OCI-LY7 (cell line): ENCODE results near the gene TBX4. TPM values are rescaled to one million over a fixed set of nuclear protein-coding genes. Genes with fewer than 3 reads are reported as not detected.

ENCODE experiments used
- BruUV-seq: library from RNA; stranded (reverse); fragments of 400-500 nt; replicated peaks from 2 replicates; lab custom pipeline; 2021; lab: Mats Ljungman, UMichigan
- CTCF ChIA-PET: fragments of 300-600 bp; sonication (Branson Sonifier 250); formaldehyde crosslinking; loops from one replicate; lab custom pipeline; 2022; ENCODE audit warnings: antibody characterized with exemption; ENCODE audit not compliant: unreplicated experiment; lab: Charles Lee
- POLR2A ChIA-PET: fragments of 300-600 bp; sonication (Branson Sonifier 250); formaldehyde crosslinking; loops from one replicate; lab custom pipeline; 2022; ENCODE audit warnings: antibody characterized with exemption; lab: Charles Lee
- DNase-seq: peaks from one replicate; pipeline ENCODE4 v3.0.0-alpha.2; 2015; ENCODE audit warnings: low spot score
- H2AFZ ChIP-seq: fragments of 200-600 bp; sonication (generic), shearing (Covaris generic); 2 replicates; pipeline ENCODE4 v1.6.1; 2014; ENCODE audit warnings: mild to moderate bottlenecking, antibody characterized with exemption, low read length, moderate library complexity
- H3K27ac ChIP-seq: fragments of 200-600 bp; sonication (generic); 2 replicates; pipeline ENCODE4 v1.5.1; 2014; ENCODE audit warnings: mixed run types, low read depth, mild to moderate bottlenecking, moderate library complexity, low read length, inconsistent platforms; ENCODE audit not compliant: poor library complexity, severe bottlenecking
- H3K36me3 ChIP-seq: fragments of 200-600 bp; sonication (generic); 2 replicates; pipeline ENCODE4 v1.6.1; 2014; ENCODE audit warnings: mild to moderate bottlenecking, antibody characterized with exemption, low read length, moderate library complexity, mixed read lengths; ENCODE audit not compliant: insufficient read depth
- H3K4me1 ChIP-seq: fragments of 200-600 bp; sonication (generic); 2 replicates; pipeline ENCODE4 v1.5.1; 2014; ENCODE audit warnings: mild to moderate bottlenecking, low read length; ENCODE audit not compliant: insufficient read depth, poor library complexity, severe bottlenecking
- H3K4me2 ChIP-seq: fragments of 200-600 bp; sonication (generic); 2 replicates; pipeline ENCODE4 v1.6.1; 2014; ENCODE audit warnings: mild to moderate bottlenecking, low read length
- H3K4me3 ChIP-seq: fragments of 200-600 bp; sonication (generic); 2 replicates; pipeline ENCODE4 v1.5.1; 2014; ENCODE audit warnings: mild to moderate bottlenecking, low read depth, low read length; ENCODE audit not compliant: poor library complexity, severe bottlenecking
- H3K79me2 ChIP-seq: fragments of 200-600 bp; sonication (generic); 2 replicates; pipeline ENCODE4 v1.6.1; 2016; ENCODE audit warnings: low read depth, mild to moderate bottlenecking, low read length, moderate library complexity, mixed read lengths; ENCODE audit not compliant: insufficient read depth
- H3K9me2 ChIP-seq: fragments of 200-600 bp; sonication (generic); 2 replicates; pipeline ENCODE4 v1.6.1; 2016; ENCODE audit warnings: mild to moderate bottlenecking, low read length, mixed read lengths; ENCODE audit not compliant: insufficient read depth
- H3K9me3 ChIP-seq: fragments of 200-600 bp; sonication (generic); 2 replicates; pipeline ENCODE4 v1.6.1; 2014; ENCODE audit warnings: mild to moderate bottlenecking, mixed run types, low read length, mixed read lengths
- H4K20me1 ChIP-seq: fragments of 200-600 bp; sonication (generic); 2 replicates; pipeline ENCODE4 v1.6.1; 2014; ENCODE audit warnings: mild to moderate bottlenecking, antibody characterized with exemption, low read length, moderate library complexity, mixed read lengths; ENCODE audit not compliant: insufficient read depth
- CTCF ChIP-seq: fragments of 200-600 bp; sonication (generic); conservative IDR thresholded peaks from 2 replicates; pipeline ENCODE4 v1.5.1; 2014; ENCODE audit warnings: mild to moderate bottlenecking, antibody characterized with exemption, low read length, moderate library complexity, mixed read lengths
- EZH2phosphoT487 ChIP-seq: fragments of 200-600 bp; sonication (generic); IDR thresholded peaks from 2 replicates; pipeline ENCODE4 v1.6.1; 2018; ENCODE audit warnings: low read depth, borderline replicate concordance, mild to moderate bottlenecking, mixed run types, antibody characterized with exemption, low read length, moderate library complexity, mixed read lengths
- intact Hi-C: fragments of 100-400 bp; cut with micrococcal nuclease; formaldehyde crosslinking; loops from one replicate; pipeline ENCODE4 v1.10.0; 2022; ENCODE audit not compliant: unreplicated experiment
- total RNA-seq, 2 experiments: library from RNA; depleted of rRNA in 1 of 2; stranded (reverse); fragments of >200 nt in 1 of 2; shearing (Covaris generic) in 1 of 2; gene quantifications; 2 replicates each; pipeline ENCODE4 v1.2.3, GENCODE V29; 2014 to 2022

Gene TBX4
- total RNA-seq, 2 experiments from 2014 or later: not detected

GRCh38 chr17:61533797-61534196 is 81.6 kb downstream of the TBX4 start:
- TF ChIP-seq CTCF (no peak), EZH2phosphoT487 (no peak)
- BruUV-seq: no TSS peak
- Histone ChIP-seq H3K36me3 (no peaks in the 10 kb centered on the region), H3K4me3 (no peak overlapping the region), H4K20me1 (no peaks in the 10 kb centered on the region), H3K79me2 (no peaks in the 10 kb centered on the region), H3K27ac (no peak overlapping the region), H2AFZ (no peak overlapping the region), H3K9me2 (no peaks in the 10 kb centered on the region), H3K9me3 (no peaks in the 10 kb centered on the region), H3K4me1 (no peaks in the 10 kb centered on the region), H3K4me2 (no peak overlapping the region)
- POLR2A ChIA-PET: interaction anchor here (0.6 kb wide), 1 partner anchor 359 kb away, joined by 3 read pairs; no protein-coding TSS in a partner anchor
- CTCF ChIA-PET: interaction anchor here (0.6 kb wide), 1 partner anchor 118 kb away, joined by 3 read pairs; no protein-coding TSS in a partner anchor
- DNase-seq: no peak
- intact Hi-C loops: no loop called here

GRCh38 chr17:61534414-61534813 is 82.2 kb downstream of the TBX4 start:
- H3K9me2 ChIP-seq: no peaks in the 10 kb centered on the region
- CTCF ChIA-PET: interaction anchor here (0.6 kb wide), 1 partner anchor 118 kb away, joined by 3 read pairs; no protein-coding TSS in a partner anchor
- no TSS peak for BruUV-seq
- POLR2A ChIA-PET: interaction anchor here (0.6 to 0.7 kb wide), 2 partner anchors 358 to 495 kb away, joined by 3 read pairs; no protein-coding TSS in a partner anchor
- no peak overlapping the region for H2AFZ ChIP-seq
- H3K9me3 ChIP-seq: no peaks in the 10 kb centered on the region
- no peaks in the 10 kb centered on the region for H3K36me3 ChIP-seq
- H3K79me2 ChIP-seq: no peaks in the 10 kb centered on the region
- no peak overlapping the region for H3K4me2 ChIP-seq
- no peak for DNase-seq
- H3K4me1 ChIP-seq: no peaks in the 10 kb centered on the region
- H4K20me1 ChIP-seq: no peaks in the 10 kb centered on the region
- intact Hi-C loops: no loop called here
- H3K27ac ChIP-seq: no peak overlapping the region
- TF ChIP-seq CTCF: no peak
- H3K4me3 ChIP-seq: no peak overlapping the region

Other genes starting within 250 kb of the TBX4 start
- gene TBX2, start 52.6 kb upstream of the TBX4 start, total RNA-seq (2014; rRNA removed; shearing (Covaris generic)): not detected in 2 replicates
- not detected in 2 replicates for gene TBX2, start 52.6 kb upstream of the TBX4 start, total RNA-seq (2022)
- 0.23 TPM in 1 of 2 replicates, not detected in the other for gene NACA2, start 138.8 kb downstream of the TBX4 start, total RNA-seq (2014; rRNA removed; shearing (Covaris generic))
- not detected in 2 replicates for gene NACA2, start 138.8 kb downstream of the TBX4 start, total RNA-seq (2022)